Breast epithelium (tissue), 4 donors: ENCODE results near the gene DIO1. TPM values are rescaled to one million over a fixed set of nuclear protein-coding genes. Genes with fewer than 3 reads are reported as not detected.

Experiments
- DNase-seq, 2 donors: peaks; one replicate each; pipeline ENCODE4 v3.0.0-alpha.2; 2019; ENCODE audit warnings: low spot score in 2 of 2
- H3K27ac ChIP-seq, 2 donors: fragments of 200-600 bp; sonication (generic) in 1 of 2; one replicate each; pipeline ENCODE4 v1.5.1; 2016 to 2019; ENCODE audit warnings: mild to moderate bottlenecking in 1 of 2
- H3K27me3 ChIP-seq, 2 donors: fragments of 200-600 bp; sonication (generic) in 1 of 2; one replicate each; pipeline versions ENCODE4 v1.5.1 to v1.6.0; 2017 to 2019; ENCODE audit warnings: control low read depth in 1 of 2, mild to moderate bottlenecking in 1 of 2
- H3K36me3 ChIP-seq: fragments of 200-600 bp; one replicate; pipeline ENCODE4 v1.5.1; 2019
- H3K4me1 ChIP-seq, 2 donors: fragments of 200-600 bp; sonication (generic); one replicate each; pipeline ENCODE4 v1.5.1; 2016 to 2019; ENCODE audit warnings: control low read depth in 1 of 2
- H3K4me3 ChIP-seq, 3 donors: fragments of 200-600 bp; sonication (generic); 1 replicate in 2 of 3; 2 replicates in 1 of 3; pipeline ENCODE4 v1.5.1; 2016 to 2019; ENCODE audit warnings: mild to moderate bottlenecking in 3 of 3, moderate library complexity in 2 of 3
- H3K9me3 ChIP-seq, 2 donors: fragments of 200-600 bp; sonication (generic) in 1 of 2; one replicate each; pipeline ENCODE4 v1.5.1; 2016 to 2019; ENCODE audit warnings: control low read depth in 1 of 2
- POLR2A ChIP-seq: fragments of 450-650 bp; IDR thresholded peaks from one replicate; pipeline ENCODE4 v1.6.1; 2016; ENCODE audit warnings: antibody characterized with exemption, mild to moderate bottlenecking, moderate library complexity
- POLR2AphosphoS5 ChIP-seq, 3 donors: sonication (generic); formaldehyde crosslinking; IDR thresholded peaks; one replicate each; pipeline ENCODE4 v1.6.1; 2017; ENCODE audit warnings: antibody characterized with exemption in 3 of 3
- intact Hi-C: fragments of 100-400 bp; cut with DNase I; formaldehyde crosslinking; loops from one replicate; pipeline ENCODE4 v1.15.1; 2023; ENCODE audit warnings: low total_unique reads
- total RNA-seq, 3 donors: library from RNA; depleted of rRNA; stranded (reverse); fragments of >200 nt; gene quantifications; one replicate each; pipeline ENCODE4 v1.1.0, GENCODE V29; 2016
- TF ChIP-seq, protein P1 (sequence below), 3 donors: fragments of 450-650 bp; IDR thresholded peaks; one replicate each; pipeline ENCODE4 v1.5.1; 2016 to 2017; ENCODE audit warnings: antibody characterized with exemption in 3 of 3, mild to moderate bottlenecking in 3 of 3, moderate library complexity in 3 of 3

The DIO1 gene
- total RNA-seq, 3 donors from 2014 or later: 0.59 to 8.2 TPM; not detected in 1

DNA sequence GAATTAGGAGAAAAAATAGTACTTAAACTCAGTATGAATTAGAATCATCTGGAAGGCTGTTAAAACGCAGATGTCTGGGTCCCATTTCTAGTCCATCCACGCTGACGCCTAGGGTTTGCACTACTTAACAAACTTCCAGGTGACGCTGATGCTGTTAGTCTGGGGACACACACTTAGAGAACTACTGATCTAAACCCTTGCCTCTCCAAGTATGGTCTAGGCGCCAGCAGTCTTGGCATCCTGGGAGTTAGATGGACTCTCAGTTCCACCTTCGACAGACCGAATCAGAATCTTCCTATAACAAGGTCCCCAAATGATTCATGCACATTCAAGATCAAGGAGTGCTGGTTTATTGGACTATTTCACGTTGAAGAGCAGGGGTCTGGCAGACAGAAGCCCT is 11.5 kb downstream of the DIO1 start:
- no peak overlapping the region for H3K4me3 ChIP-seq
- no peaks in the 10 kb centered on the region for H3K9me3 ChIP-seq
- TF ChIP-seq, protein P1, sequence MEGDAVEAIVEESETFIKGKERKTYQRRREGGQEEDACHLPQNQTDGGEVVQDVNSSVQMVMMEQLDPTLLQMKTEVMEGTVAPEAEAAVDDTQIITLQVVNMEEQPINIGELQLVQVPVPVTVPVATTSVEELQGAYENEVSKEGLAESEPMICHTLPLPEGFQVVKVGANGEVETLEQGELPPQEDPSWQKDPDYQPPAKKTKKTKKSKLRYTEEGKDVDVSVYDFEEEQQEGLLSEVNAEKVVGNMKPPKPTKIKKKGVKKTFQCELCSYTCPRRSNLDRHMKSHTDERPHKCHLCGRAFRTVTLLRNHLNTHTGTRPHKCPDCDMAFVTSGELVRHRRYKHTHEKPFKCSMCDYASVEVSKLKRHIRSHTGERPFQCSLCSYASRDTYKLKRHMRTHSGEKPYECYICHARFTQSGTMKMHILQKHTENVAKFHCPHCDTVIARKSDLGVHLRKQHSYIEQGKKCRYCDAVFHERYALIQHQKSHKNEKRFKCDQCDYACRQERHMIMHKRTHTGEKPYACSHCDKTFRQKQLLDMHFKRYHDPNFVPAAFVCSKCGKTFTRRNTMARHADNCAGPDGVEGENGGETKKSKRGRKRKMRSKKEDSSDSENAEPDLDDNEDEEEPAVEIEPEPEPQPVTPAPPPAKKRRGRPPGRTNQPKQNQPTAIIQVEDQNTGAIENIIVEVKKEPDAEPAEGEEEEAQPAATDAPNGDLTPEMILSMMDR (IDR thresholded peaks at IDR 0.05): no peak
- TF ChIP-seq POLR2AphosphoS5 (IDR thresholded peaks at IDR 0.05) (no peak), POLR2A (no peak)
- DNase-seq: no peak
- no peaks in the 10 kb centered on the region for H3K27me3 ChIP-seq
- H3K36me3 ChIP-seq: no peaks in the 10 kb centered on the region
- H3K4me1 ChIP-seq: no peaks in the 10 kb centered on the region
- intact Hi-C loops: no loop called here
- no peak overlapping the region for H3K27ac ChIP-seq

DNA sequence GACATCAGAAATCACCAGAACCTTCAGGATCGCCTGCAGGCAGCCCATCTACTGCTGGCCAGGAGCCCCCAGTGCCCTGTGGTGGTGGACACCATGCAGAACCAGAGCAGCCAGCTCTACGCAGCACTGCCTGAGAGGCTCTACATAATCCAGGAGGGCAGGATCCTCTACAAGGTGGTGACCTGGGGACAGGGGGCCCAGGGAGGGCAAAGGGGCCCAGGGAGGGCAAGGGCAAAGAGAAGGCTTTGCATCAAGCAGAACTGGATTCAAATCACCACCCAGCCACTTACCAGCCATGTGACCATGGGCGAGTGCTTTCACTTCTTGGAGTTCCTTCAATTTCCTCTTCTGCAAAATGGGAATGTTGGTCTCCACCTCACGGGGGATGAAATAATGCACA is 12.1 kb downstream of the DIO1 start:
- H3K4me3 ChIP-seq: no peak overlapping the region
- no peaks in the 10 kb centered on the region for H3K27me3 ChIP-seq
- H3K4me1 ChIP-seq: no peaks in the 10 kb centered on the region
- intact Hi-C loops: no loop called here
- TF ChIP-seq POLR2AphosphoS5 (IDR thresholded peaks at IDR 0.05) (no peak), POLR2A (no peak)
- TF ChIP-seq, protein P1 (IDR thresholded peaks at IDR 0.05): no peak
- no peak overlapping the region for H3K27ac ChIP-seq
- no peaks in the 10 kb centered on the region for H3K9me3 ChIP-seq
- DNase-seq: no peak
- no peaks in the 10 kb centered on the region for H3K36me3 ChIP-seq

DNA sequence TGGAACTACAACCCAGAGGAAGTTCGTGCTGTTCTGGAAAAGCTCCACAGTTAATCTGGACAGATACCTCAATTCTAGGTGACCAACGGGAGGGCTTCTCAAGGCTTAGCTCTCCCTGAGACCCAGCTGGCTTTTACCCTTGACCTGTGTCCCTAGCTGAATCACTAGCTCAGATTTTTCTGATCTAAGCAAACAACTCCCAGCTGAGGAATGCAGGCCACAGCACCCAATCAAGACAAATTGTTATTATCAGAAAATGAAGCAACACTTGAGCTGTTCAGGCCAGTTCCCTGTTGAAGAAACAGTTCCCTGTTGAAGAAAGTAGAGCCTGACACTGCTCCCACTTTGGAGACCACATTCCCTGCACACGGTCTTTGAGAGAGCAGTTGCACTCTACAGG is 16.0 kb downstream of the DIO1 start:
- H3K9me3 ChIP-seq: no peaks in the 10 kb centered on the region

DNA sequence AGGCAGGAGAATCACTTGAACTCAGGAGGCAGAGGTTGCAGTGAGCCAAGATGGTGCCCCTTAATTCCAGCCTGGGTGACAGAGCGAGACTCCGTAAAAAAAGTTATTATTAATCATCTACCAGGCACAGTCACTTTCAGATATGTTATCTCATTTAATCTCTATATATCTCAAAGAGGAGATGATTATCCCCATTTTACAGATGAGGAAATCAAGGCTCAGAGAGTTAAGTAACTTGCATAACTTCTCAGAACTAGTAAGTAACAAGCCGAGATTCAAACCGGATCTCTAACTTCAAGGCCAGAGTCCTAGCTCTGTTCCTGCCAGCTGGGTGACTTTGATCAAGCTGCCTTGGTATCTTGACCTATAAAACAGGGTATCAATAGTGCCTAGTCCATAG is 17.5 kb downstream of the DIO1 start:
- no peaks in the 10 kb centered on the region for H3K9me3 ChIP-seq
- intact Hi-C loops: loop anchor here (10.0 kb wide), 1 partner anchor 1547 kb away; the partner anchor contains the start of gene CC2D1B
- no peaks in the 10 kb centered on the region for H3K27me3 ChIP-seq
- no peaks in the 10 kb centered on the region for H3K36me3 ChIP-seq
- no peak overlapping the region for H3K27ac ChIP-seq
- no peak for DNase-seq
- no peak for TF ChIP-seq POLR2AphosphoS5 (IDR thresholded peaks at IDR 0.05)
- H3K4me1 ChIP-seq: no peaks in the 10 kb centered on the region
- no peak overlapping the region for H3K4me3 ChIP-seq

More for the DNA sequence above, 16.0 kb downstream of the DIO1 start:
- no peaks in the 10 kb centered on the region for H3K36me3 ChIP-seq
- no peak overlapping the region for H3K4me3 ChIP-seq
- H3K27ac ChIP-seq: no peak overlapping the region
- H3K4me1 ChIP-seq: no peaks in the 10 kb centered on the region
- no peaks in the 10 kb centered on the region for H3K27me3 ChIP-seq
- no peak for DNase-seq
- intact Hi-C loops: loop anchor here (10.0 kb wide), 1 partner anchor 1545 kb away; the partner anchor contains the start of gene CC2D1B
- TF ChIP-seq POLR2AphosphoS5 (IDR thresholded peaks at IDR 0.05): no peak
- TF ChIP-seq POLR2A: no peak
- TF ChIP-seq, protein P1 (IDR thresholded peaks at IDR 0.05): no peak

DNA sequence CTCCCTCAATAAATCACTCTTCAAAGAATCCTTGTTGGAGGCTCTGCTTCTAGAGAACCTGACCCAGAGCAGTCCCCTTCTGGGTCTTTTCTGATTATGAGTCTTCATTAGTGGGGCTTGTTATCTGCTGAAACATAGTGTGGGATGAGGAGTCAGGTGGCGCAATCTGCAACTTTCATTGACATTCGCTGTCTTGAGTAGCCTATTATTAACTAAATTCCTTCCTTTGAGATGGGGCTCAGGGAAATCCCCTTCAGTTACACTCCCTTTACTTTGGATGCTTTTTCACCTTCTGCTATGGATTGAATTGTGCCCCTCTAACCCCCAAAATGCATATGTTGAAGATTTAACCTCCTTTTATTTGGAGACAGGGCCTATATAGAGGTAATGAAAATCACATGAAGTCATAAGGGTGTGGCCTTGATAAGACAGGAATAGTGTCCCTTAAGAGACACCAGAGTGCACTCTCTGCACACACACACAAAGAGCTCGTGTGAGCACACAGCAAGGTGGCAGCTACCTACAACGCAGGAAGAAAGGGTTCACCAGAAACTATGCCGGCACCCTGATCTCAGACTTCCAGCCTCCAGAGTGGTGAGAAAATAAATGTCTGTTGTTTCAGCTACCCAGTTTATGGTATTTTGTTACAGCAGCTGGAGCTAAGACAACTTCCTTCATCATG is 19.5 kb downstream of the DIO1 start:
- Histone ChIP-seq H3K27ac (no peak overlapping the region), H3K36me3 (no peaks in the 10 kb centered on the region), H3K27me3 (no peaks in the 10 kb centered on the region), H3K4me3 (no peak overlapping the region), H3K4me1 (no peaks in the 10 kb centered on the region), H3K9me3 (no peaks in the 10 kb centered on the region)
- TF ChIP-seq, protein P1 (IDR thresholded peaks at IDR 0.05): no peak
- no peak for TF ChIP-seq POLR2A
- intact Hi-C loops: loop anchor here (10.0 kb wide), 1 partner anchor 1549 kb away; the partner anchor contains the start of gene CC2D1B
- DNase-seq: no peak
